ENCODE results near the gene C9.

Gene C9

DNA sequence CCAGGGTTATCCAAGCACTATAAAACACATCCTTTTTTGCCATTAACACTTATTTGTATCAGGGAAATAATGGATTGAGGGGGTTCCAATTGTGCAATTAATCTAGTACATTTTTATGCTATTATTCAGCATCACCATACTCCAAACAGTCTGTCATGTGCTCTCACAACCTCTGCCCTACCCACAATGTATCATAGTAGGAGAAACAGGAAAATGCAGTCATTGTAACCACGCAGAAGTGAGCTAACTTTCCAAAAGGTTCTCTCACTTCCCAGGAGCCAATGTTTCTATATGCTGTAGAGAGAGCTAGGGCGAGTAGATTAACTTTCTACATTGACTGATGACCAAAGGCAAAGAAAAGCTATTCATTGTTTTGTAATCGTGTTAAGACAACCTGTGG, 30.7 kb upstream of the C9 start:
- H3K79me2 ChIP-seq (ENCODE audit: insufficient read depth, low read depth) = no peaks in the 10 kb centered on the region
- H3K4me1 ChIP-seq (ENCODE audit: low read depth, poor library complexity, severe bottlenecking) = no peaks in the 10 kb centered on the region
- TF ChIP-seq, protein P1, sequence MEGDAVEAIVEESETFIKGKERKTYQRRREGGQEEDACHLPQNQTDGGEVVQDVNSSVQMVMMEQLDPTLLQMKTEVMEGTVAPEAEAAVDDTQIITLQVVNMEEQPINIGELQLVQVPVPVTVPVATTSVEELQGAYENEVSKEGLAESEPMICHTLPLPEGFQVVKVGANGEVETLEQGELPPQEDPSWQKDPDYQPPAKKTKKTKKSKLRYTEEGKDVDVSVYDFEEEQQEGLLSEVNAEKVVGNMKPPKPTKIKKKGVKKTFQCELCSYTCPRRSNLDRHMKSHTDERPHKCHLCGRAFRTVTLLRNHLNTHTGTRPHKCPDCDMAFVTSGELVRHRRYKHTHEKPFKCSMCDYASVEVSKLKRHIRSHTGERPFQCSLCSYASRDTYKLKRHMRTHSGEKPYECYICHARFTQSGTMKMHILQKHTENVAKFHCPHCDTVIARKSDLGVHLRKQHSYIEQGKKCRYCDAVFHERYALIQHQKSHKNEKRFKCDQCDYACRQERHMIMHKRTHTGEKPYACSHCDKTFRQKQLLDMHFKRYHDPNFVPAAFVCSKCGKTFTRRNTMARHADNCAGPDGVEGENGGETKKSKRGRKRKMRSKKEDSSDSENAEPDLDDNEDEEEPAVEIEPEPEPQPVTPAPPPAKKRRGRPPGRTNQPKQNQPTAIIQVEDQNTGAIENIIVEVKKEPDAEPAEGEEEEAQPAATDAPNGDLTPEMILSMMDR (conservative IDR thresholded peaks at IDR 0.05; ENCODE audit: low read depth, low read length) = no peak
- no peak overlapping the region for H3K4me2 ChIP-seq
- H3K9ac ChIP-seq = no peak overlapping the region
- no peaks in the 10 kb centered on the region for H3K27me3 ChIP-seq (ENCODE audit: insufficient read depth, low read depth)
- no peak overlapping the region for H2AFZ ChIP-seq (ENCODE audit: low read depth)
- no peak overlapping the region for H3K27ac ChIP-seq
- H4K20me1 ChIP-seq (ENCODE audit: insufficient read depth) = no peaks in the 10 kb centered on the region
- no peak overlapping the region for H3K4me3 ChIP-seq (IDR thresholded peaks at IDR 0.05; ENCODE audit: insufficient read depth, low read depth, low read length)
- H3K36me3 ChIP-seq (ENCODE audit: insufficient read depth) = no peaks in the 10 kb centered on the region

DNA sequence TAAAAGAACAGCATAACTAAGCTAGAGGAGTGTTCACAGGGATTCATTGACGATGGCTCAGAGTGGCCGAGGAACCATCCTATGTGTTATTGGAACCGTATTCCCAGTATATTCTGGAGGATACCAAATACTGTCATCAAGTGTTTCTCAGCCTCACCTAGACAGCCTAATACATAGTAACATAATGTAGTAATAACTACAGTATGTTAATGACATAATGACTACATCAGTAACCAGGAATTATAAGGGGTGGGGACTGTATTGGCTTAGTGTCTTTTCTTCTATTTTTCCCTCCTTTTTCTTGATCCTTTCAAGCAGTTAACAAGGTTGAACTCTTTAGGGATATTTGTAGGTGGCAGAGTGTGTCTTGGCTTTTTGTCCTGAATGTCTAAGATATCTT, 26.6 kb upstream of the C9 start:
- Histone ChIP-seq H3K27me3 (ENCODE audit: insufficient read depth, low read depth) (no peaks in the 10 kb centered on the region), H3K4me3 (IDR thresholded peaks at IDR 0.05; ENCODE audit: insufficient read depth, low read depth, low read length) (no peak overlapping the region), H4K20me1 (ENCODE audit: insufficient read depth) (no peaks in the 10 kb centered on the region), H3K9ac (no peak overlapping the region), H3K4me2 (no peak overlapping the region), H3K27ac (no peak overlapping the region), H3K36me3 (ENCODE audit: insufficient read depth) (no peaks in the 10 kb centered on the region), H2AFZ (ENCODE audit: low read depth) (no peak overlapping the region), H3K79me2 (ENCODE audit: insufficient read depth, low read depth) (no peaks in the 10 kb centered on the region), H3K4me1 (ENCODE audit: low read depth, poor library complexity, severe bottlenecking) (no peaks in the 10 kb centered on the region)
- TF ChIP-seq, protein P1 (conservative IDR thresholded peaks at IDR 0.05; ENCODE audit: low read depth, low read length) = no peak

DNA sequence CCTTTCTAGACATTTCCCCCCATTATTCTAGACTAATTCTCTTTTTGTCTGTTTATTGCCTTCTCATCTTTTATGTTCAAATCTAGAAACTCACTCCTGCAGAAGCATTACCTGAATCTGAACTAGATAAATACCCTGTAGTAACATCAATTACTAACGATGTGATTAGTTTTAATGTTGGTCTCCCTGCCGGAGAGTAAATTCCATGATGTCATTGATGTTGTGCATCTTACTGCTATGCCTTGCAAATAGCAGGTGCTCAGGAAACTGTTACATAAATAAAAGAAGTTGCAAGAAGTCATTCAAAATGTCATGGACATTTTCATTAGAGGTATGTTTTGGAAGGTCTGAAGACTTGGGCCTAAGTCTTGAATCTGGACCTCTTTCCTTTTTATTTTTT, 23.0 kb upstream of the C9 start:
- H3K4me2 ChIP-seq = no peak overlapping the region
- TF ChIP-seq, protein P1 (conservative IDR thresholded peaks at IDR 0.05; ENCODE audit: low read depth, low read length) = no peak
- no peak overlapping the region for H3K27ac ChIP-seq
- no peaks in the 10 kb centered on the region for H3K27me3 ChIP-seq (ENCODE audit: insufficient read depth, low read depth)
- H2AFZ ChIP-seq (ENCODE audit: low read depth) = no peak overlapping the region
- no peak overlapping the region for H3K4me3 ChIP-seq (IDR thresholded peaks at IDR 0.05; ENCODE audit: insufficient read depth, low read depth, low read length)
- no peak overlapping the region for H3K9ac ChIP-seq
- no peaks in the 10 kb centered on the region for H3K79me2 ChIP-seq (ENCODE audit: insufficient read depth, low read depth)
- peaks cover 8% of the 10 kb centered on the region for H3K4me1 ChIP-seq (ENCODE audit: low read depth, poor library complexity, severe bottlenecking)
- H3K36me3 ChIP-seq (ENCODE audit: insufficient read depth) = no peaks in the 10 kb centered on the region
- H4K20me1 ChIP-seq (ENCODE audit: insufficient read depth) = no peaks in the 10 kb centered on the region

DNA sequence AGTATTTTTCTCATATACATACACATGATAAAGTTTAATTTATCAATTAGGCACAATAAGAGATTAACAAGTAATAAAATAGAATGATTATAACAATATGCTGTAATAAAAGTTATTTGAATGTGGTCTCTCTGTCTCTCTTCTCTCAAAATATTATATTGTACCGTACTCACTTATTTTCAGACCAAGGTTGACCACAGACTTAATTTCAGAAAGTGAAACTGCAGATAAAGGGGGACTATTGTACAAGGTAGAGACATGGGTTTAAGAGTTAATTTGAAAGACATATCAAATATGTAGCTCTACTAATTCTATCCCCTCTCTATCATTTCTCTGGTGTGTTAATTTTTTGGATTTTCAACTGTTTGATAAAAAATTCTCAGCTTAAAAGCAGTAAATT, 20.0 kb upstream of the C9 start:
- H3K4me3 ChIP-seq (IDR thresholded peaks at IDR 0.05; ENCODE audit: insufficient read depth, low read depth, low read length) = no peak overlapping the region
- no peak overlapping the region for H2AFZ ChIP-seq (ENCODE audit: low read depth)
- no peaks in the 10 kb centered on the region for H4K20me1 ChIP-seq (ENCODE audit: insufficient read depth)
- H3K4me1 ChIP-seq (ENCODE audit: low read depth, poor library complexity, severe bottlenecking) = peaks cover 8% of the 10 kb centered on the region
- TF ChIP-seq, protein P1 (conservative IDR thresholded peaks at IDR 0.05; ENCODE audit: low read depth, low read length) = no peak
- no peaks in the 10 kb centered on the region for H3K79me2 ChIP-seq (ENCODE audit: insufficient read depth, low read depth)
- H3K36me3 ChIP-seq (ENCODE audit: insufficient read depth) = no peaks in the 10 kb centered on the region
- H3K27me3 ChIP-seq (ENCODE audit: insufficient read depth, low read depth) = no peaks in the 10 kb centered on the region
- H3K27ac ChIP-seq = no peak overlapping the region
- no peak overlapping the region for H3K9ac ChIP-seq
- H3K4me2 ChIP-seq = no peak overlapping the region

DNA sequence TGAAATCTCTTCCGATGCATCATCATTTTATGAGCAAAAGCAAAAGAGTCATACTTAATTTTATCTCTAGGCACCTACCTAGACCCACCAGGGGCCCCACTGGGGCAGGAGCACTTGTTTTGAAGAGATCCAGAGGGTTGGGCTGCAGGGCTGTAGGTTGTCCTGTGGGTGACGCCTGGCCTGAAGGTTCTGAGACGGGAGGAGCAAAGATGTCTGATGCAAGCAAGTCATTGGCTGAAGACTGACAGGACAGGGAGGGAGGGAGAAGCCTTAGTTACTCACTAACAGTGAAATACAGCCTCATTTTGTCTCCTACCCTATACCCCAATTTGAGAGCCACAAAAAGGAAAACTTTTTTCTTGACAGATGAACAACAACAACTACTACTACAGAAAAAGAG, 17.1 kb upstream of the C9 start:
- Histone ChIP-seq H3K4me3 (IDR thresholded peaks at IDR 0.05; ENCODE audit: insufficient read depth, low read depth, low read length) (no peak overlapping the region), H4K20me1 (ENCODE audit: insufficient read depth) (no peaks in the 10 kb centered on the region), H3K4me2 (no peak overlapping the region), H3K27ac (no peak overlapping the region), H3K79me2 (ENCODE audit: insufficient read depth, low read depth) (no peaks in the 10 kb centered on the region), H2AFZ (ENCODE audit: low read depth) (no peak overlapping the region), H3K36me3 (ENCODE audit: insufficient read depth) (no peaks in the 10 kb centered on the region), H3K27me3 (ENCODE audit: insufficient read depth, low read depth) (no peaks in the 10 kb centered on the region), H3K4me1 (ENCODE audit: low read depth, poor library complexity, severe bottlenecking) (peaks cover 8% of the 10 kb centered on the region), H3K9ac (no peak overlapping the region)
- TF ChIP-seq, protein P1 (conservative IDR thresholded peaks at IDR 0.05; ENCODE audit: low read depth, low read length) = no peak
